RPMI7951 (cell line): ENCODE results near the gene TMEM243. TPM values are rescaled to one million over a fixed set of nuclear protein-coding genes. Genes with fewer than 3 reads are reported as not detected.

Source experiments
- DNase-seq: peaks from one replicate; pipeline ENCODE4 v3.0.0-alpha.2; 2012; ENCODE audit warnings: low read depth
- total RNA-seq: library from RNA; depleted of rRNA; stranded (reverse); fragments of >200 nt; shearing (Covaris generic); gene quantifications from 2 replicates; pipeline ENCODE4 v1.2.3, GENCODE V29; 2014; rRNA removed

Gene TMEM243
- total RNA-seq, 1 experiment from 2014 or later = 51.7 TPM

GRCh38 chr7:87159538-87159937 lies 60.0 kb downstream of the TMEM243 start:
- no peak for DNase-seq

DNA sequence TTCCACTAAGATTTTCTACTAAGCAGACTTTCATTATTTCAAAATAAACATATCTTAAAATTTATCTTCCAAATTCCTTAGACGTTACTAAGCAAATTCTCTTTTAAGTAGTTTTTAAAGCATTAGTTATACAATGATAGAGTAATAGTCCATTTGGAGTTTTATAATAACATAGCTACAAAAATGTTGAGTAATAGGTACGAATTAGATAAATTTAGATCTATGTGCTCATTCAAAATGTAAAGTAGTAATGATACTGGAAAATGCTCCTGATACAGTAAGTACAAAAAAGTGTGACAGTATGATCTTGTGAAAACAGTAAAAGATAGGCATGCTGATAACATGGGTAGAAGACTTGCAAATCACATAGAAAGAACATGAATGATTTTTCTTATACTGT lies 62.8 kb downstream of the TMEM243 start:
- no peak for DNase-seq

- DNase-seq = no peak
Measured at GRCh38 chr7:87155788-87156187, 63.7 kb downstream of the TMEM243 start.

- DNase-seq = no peak
Measured at GRCh38 chr7:87154569-87154968, 65.0 kb downstream of the TMEM243 start.

DNA sequence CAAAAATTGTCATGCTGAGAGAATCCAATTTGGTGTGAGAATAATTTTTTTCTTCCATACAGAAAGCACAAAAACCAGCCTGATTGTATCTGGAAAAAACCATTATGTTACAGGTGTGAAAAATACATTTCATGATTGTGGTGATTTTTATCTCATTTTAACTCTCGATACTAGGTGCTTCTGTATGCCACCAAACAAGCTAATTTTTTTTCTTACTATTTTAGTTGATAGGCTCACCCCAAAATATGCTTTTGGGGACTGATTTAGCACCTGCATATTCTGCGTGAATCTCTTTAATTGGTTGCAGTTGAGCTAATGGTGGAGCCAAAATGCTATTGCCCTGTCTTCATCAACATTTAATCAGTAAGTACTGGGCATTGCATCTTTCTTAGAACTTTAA lies 65.4 kb downstream of the TMEM243 start:
- no peak for DNase-seq

DNA sequence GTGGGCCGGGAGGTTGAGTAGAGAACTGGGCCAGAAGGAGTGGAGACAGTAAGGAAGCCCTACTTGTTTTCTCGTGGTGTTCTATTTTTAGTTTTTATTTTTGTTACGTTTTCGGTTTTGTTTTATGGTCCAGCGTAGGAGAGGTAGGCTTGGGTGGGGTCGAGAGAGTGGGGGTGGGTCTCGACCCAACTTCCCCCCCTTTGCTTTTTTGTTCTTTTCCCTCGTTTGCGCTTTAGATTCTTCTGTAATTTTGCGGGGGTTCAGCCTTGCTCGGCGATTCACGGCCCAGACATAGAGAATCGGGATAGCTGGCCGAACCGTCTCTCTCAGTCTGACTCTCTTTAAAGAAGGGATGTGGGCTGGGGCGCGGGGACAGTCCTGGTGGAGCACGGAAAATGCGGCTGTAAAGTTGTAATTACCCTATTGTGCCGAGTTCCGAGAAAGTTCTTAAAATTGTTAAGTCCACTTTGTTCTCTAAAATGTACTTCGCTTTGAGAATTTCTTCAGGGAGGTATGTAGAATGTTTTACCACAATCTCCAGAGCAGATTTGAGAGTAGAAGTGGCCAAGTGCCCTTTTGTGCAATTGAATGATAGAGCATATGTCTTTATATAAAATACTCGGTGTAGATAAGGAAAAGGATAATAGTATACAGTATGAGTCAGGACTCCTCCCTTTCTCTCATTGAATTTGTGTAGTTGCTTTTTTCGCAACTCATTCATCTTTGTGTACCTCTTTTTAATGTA lies 66.5 kb downstream of the TMEM243 start:
- peak; percentile 22 for DNase-seq

GRCh38 chr7:87152112-87152896 lies 67.2 kb downstream of the TMEM243 start, which contains the start of gene DMTF1:
Gene DMTF1, plus strand, starts transcription at chr7:87152453. Its CDS starts 12,489 bp downstream, at chr7:87164942.
- peak; percentile 97 for DNase-seq

DNA sequence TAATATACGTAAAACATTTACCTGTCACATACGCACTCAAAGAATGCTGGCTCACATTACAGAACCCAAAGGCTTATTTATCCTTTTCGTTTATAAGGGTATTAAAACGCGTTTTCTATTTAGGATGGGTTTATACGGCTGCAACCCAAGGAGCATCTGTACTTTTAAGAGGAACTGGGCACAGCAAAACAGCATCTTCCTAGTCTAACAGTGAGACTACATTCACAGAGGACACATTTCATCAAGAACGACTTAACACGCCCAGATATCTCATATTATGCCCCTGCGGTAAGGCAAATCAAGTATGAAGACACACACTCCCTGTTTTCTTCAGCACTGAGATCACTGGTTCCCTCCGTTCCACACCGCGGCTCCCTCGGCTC lies 67.8 kb downstream of the TMEM243 start:
- DNase-seq = no peak

DNA sequence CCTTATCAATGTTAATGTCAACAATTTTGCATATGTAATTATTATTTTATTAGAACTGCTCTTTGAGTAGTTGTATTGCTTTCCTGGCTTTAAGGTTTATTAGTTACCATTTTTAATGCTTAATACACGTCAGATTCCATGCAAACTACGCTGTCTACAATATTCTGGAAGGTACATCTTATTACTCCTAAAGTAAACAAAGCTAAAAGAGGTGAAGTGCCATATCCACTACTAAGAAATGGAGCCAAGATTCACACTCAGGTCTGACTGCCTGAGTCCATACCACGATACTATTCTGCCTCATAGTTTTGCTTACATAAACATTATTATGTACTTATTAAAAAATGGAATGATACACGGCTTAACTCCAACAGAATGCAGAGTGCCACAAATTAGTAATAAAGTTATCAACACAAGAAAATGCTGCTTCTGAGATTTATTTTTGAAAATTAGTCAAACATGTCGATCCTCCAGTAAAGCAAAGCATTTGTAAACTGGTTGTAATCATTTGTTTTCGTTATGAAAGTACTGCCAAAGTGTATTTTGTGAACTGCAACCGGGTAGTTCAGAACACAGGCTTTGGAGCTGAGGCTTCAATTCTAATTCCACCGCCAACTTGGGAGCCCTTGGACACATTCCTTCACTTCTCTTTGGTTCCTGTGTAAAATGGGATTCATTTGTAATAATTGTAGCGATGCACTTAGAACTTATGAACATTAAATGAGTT lies 68.4 kb downstream of the TMEM243 start:
- DNase-seq = no peak

DNA sequence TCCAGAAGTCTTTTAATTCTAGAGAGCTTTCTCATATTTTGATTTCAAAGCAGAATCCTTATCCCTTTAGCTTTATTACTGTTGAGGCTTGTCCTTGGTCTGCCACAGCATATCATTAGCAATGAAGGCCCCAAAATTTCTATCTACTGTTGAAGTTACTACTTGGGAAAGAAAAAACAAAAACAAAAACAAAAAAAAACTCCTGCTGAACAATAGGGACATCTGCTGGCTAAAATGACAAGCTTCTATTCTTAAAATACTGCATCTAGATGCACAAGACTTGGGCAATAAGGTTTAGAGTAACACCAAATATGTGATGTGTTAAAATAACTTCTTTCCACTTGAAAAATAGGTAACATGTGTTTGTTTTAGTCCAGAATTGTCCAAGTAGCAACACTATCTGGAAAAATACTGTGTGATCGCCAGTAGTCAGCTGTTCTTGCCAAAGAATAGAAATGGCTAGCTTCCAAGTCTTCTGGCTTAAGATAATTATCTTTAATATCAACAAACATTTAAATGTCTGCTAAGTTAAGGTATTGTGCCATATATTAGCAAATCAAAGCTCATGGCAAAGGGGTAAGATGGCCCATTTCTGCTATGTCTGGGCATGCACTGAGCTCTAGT lies 71.1 kb downstream of the TMEM243 start:
- peak; percentile 39 for DNase-seq

GRCh38 chr7:87147500-87147899 lies 72.0 kb downstream of the TMEM243 start:
- no peak for DNase-seq

GRCh38 chr7:87146740-87147386 lies 72.7 kb downstream of the TMEM243 start:
- no peak for DNase-seq

Other genes with a start within 250 kb of the TMEM243 start
- 0.10 and 0.12 TPM in 2 replicates for gene ELAPOR2, start 160.1 kb downstream of the TMEM243 start, total RNA-seq
- 25.9 and 53.5 TPM in 2 replicates for gene DMTF1, start 67.3 kb downstream of the TMEM243 start, total RNA-seq
- 13.9 and 21.6 TPM in 2 replicates for gene CROT, start 125.9 kb upstream of the TMEM243 start, total RNA-seq